ENCODE results near the gene SAAL1.

SAAL1 gene

GRCh38 chr11:18075444-18075843 is 30.4 kb downstream of the SAAL1 start:
- Histone ChIP-seq H3K27me3 (ENCODE audit: insufficient read depth, poor library complexity, severe bottlenecking) (no peaks in the 10 kb centered on the region), H3K27ac (ENCODE audit: poor library complexity, severe bottlenecking) (no peak overlapping the region)

GRCh38 chr11:18071098-18071705 is 34.7 kb downstream of the SAAL1 start:
- H3K4me1 ChIP-seq (ENCODE audit: insufficient read depth, poor library complexity, severe bottlenecking): no peaks in the 10 kb centered on the region
- H3K27me3 ChIP-seq (ENCODE audit: insufficient read depth, poor library complexity, severe bottlenecking): no peaks in the 10 kb centered on the region
- no peak overlapping the region for H3K4me3 ChIP-seq (ENCODE audit: severe bottlenecking)
- ATAC-seq (ENCODE audit: low read depth): no peak
- H3K9me3 ChIP-seq (ENCODE audit: severe bottlenecking): no peaks in the 10 kb centered on the region
- H3K27ac ChIP-seq (ENCODE audit: poor library complexity, severe bottlenecking): no peak overlapping the region
- DNase-seq (ENCODE audit: low spot score): no peak
- 0 out of 2 replicates have a peak, but pooled peaks cover 3% of the 10 kb centered on the region for H3K36me3 ChIP-seq (ENCODE audit: low read depth)
- no peak for TF ChIP-seq CTCF (IDR thresholded peaks at IDR 0.05; ENCODE audit: poor library complexity, severe bottlenecking)

More at GRCh38 chr11:18075444-18075843, 30.4 kb downstream of the SAAL1 start:
- no peak for DNase-seq (ENCODE audit: low spot score)
- no peak overlapping the region for H3K4me3 ChIP-seq (ENCODE audit: severe bottlenecking)
- H3K36me3 ChIP-seq (ENCODE audit: low read depth): peaks cover 15% of the 10 kb centered on the region
- no peaks in the 10 kb centered on the region for H3K4me1 ChIP-seq (ENCODE audit: insufficient read depth, poor library complexity, severe bottlenecking)
- TF ChIP-seq CTCF (IDR thresholded peaks at IDR 0.05; ENCODE audit: poor library complexity, severe bottlenecking): no peak
- ATAC-seq (ENCODE audit: low read depth): no peak
- H3K9me3 ChIP-seq (ENCODE audit: severe bottlenecking): no peaks in the 10 kb centered on the region

- no peaks in the 10 kb centered on the region for H3K4me1 ChIP-seq (ENCODE audit: insufficient read depth, poor library complexity, severe bottlenecking)
- no peaks in the 10 kb centered on the region for H3K9me3 ChIP-seq (ENCODE audit: severe bottlenecking)
- H3K36me3 ChIP-seq (ENCODE audit: low read depth): no peaks in the 10 kb centered on the region
- ATAC-seq (ENCODE audit: low read depth) (no peak), DNase-seq (ENCODE audit: low spot score) (no peak)
- no peak overlapping the region for H3K27ac ChIP-seq (ENCODE audit: poor library complexity, severe bottlenecking)
- no peaks in the 10 kb centered on the region for H3K27me3 ChIP-seq (ENCODE audit: insufficient read depth, poor library complexity, severe bottlenecking)
- TF ChIP-seq CTCF (IDR thresholded peaks at IDR 0.05; ENCODE audit: poor library complexity, severe bottlenecking): no peak
- no peak overlapping the region for H3K4me3 ChIP-seq (ENCODE audit: severe bottlenecking)
These were observed 38.5 kb downstream of the SAAL1 start for GRCh38 chr11:18067372-18067771.

- Histone ChIP-seq H3K9me3 (ENCODE audit: severe bottlenecking) (no peaks in the 10 kb centered on the region), H3K27ac (ENCODE audit: poor library complexity, severe bottlenecking) (no peak overlapping the region), H3K4me3 (ENCODE audit: severe bottlenecking) (no peak overlapping the region), H3K36me3 (ENCODE audit: low read depth) (no peaks in the 10 kb centered on the region), H3K27me3 (ENCODE audit: insufficient read depth, poor library complexity, severe bottlenecking) (no peaks in the 10 kb centered on the region), H3K4me1 (ENCODE audit: insufficient read depth, poor library complexity, severe bottlenecking) (no peaks in the 10 kb centered on the region)
- ATAC-seq (ENCODE audit: low read depth) (no peak), DNase-seq (ENCODE audit: low spot score) (no peak)
- TF ChIP-seq CTCF (IDR thresholded peaks at IDR 0.05; ENCODE audit: poor library complexity, severe bottlenecking): no peak
These were observed 39.3 kb downstream of the SAAL1 start for GRCh38 chr11:18066626-18067025.

GRCh38 chr11:18065572-18065971 is 40.3 kb downstream of the SAAL1 start:
- Histone ChIP-seq H3K27me3 (ENCODE audit: insufficient read depth, poor library complexity, severe bottlenecking) (no peaks in the 10 kb centered on the region), H3K36me3 (ENCODE audit: low read depth) (no peaks in the 10 kb centered on the region), H3K27ac (ENCODE audit: poor library complexity, severe bottlenecking) (no peak overlapping the region), H3K4me3 (ENCODE audit: severe bottlenecking) (no peak overlapping the region), H3K9me3 (ENCODE audit: severe bottlenecking) (no peaks in the 10 kb centered on the region), H3K4me1 (ENCODE audit: insufficient read depth, poor library complexity, severe bottlenecking) (no peaks in the 10 kb centered on the region)
- DNase-seq (ENCODE audit: low spot score) (no peak), ATAC-seq (ENCODE audit: low read depth) (peak; percentile 35; the same call in 1 of the 3 replicates)
- no peak for TF ChIP-seq CTCF (IDR thresholded peaks at IDR 0.05; ENCODE audit: poor library complexity, severe bottlenecking)

Data from RWPE2 (cell line).